CD4-positive, alpha-beta memory T cell (primary cell): Measurements from ENCODE around the gene WIF1. TPM values are rescaled to one million over a fixed set of nuclear protein-coding genes. Genes with fewer than 3 reads are reported as not detected.

Source experiments
- CTCF ChIA-PET: fragments of 350-600 bp; sonication (Branson Sonifier 250); formaldehyde crosslinking; loops from one replicate; lab custom pipeline; 2021; ENCODE audit warnings: inconsistent platforms; ENCODE audit not compliant: partially characterized antibody; lab: Charles Lee
- POLR2A ChIA-PET: fragments of 350-600 bp; sonication (Branson Sonifier 250); formaldehyde crosslinking; loops from one replicate; lab custom pipeline; 2021; ENCODE audit not compliant: partially characterized antibody; lab: Charles Lee
- DNase-seq, 5 donors: peaks; one replicate each; pipeline versions ENCODE4 v3.0.0 to v3.0.0-alpha.2; 2020 to 2022; ENCODE audit warnings: mixed read lengths in 1 of 5
- H3K27ac ChIP-seq: one replicate; pipeline ENCODE4 v1.7.0; 2013; ENCODE audit warnings: low read depth, low read length
- H3K27me3 ChIP-seq: 2 replicates; pipeline ENCODE4 v1.7.0; 2013; ENCODE audit warnings: mild to moderate bottlenecking, low read length, moderate library complexity; ENCODE audit not compliant: insufficient read depth
- H3K36me3 ChIP-seq: 2 replicates; pipeline ENCODE4 v1.7.0; 2013; ENCODE audit warnings: mild to moderate bottlenecking, low read length, moderate library complexity; ENCODE audit not compliant: insufficient read depth
- H3K4me1 ChIP-seq: 2 replicates; pipeline ENCODE4 v1.7.0; 2013; ENCODE audit warnings: mild to moderate bottlenecking, low read length, moderate library complexity; ENCODE audit not compliant: insufficient read depth
- H3K4me3 ChIP-seq, 2 donors: one replicate each; pipeline ENCODE4 v1.7.0; 2013; ENCODE audit warnings: low read length in 2 of 2, mild to moderate bottlenecking in 1 of 2
- H3K9me3 ChIP-seq, 2 donors: one replicate each; pipeline ENCODE4 v1.7.0; 2013; ENCODE audit warnings: low read length in 2 of 2, control low read depth in 1 of 2; ENCODE audit not compliant: control insufficient read depth in 1 of 2
- H3K27ac Mint-ChIP-seq, 7 donors: one replicate each; pipeline ENCODE4 v1.8.0; 2020 to 2021; ENCODE audit warnings: mixed read lengths in 7 of 7, mild to moderate bottlenecking in 6 of 7, inconsistent platforms in 3 of 7, moderate library complexity in 3 of 7
- H3K27me3 Mint-ChIP-seq, 2 donors: one replicate each; pipeline ENCODE4 v1.8.0; 2020 to 2021; ENCODE audit warnings: mixed read lengths in 2 of 2
- H3K36me3 Mint-ChIP-seq, 2 donors: one replicate each; pipeline ENCODE4 v1.8.0; 2020 to 2021; ENCODE audit warnings: mixed read lengths in 2 of 2, inconsistent platforms in 1 of 2, mild to moderate bottlenecking in 1 of 2
- H3K4me1 Mint-ChIP-seq, 4 donors: one replicate each; pipeline ENCODE4 v1.8.0; 2020 to 2021; ENCODE audit warnings: mixed read lengths in 4 of 4, mild to moderate bottlenecking in 1 of 4
- H3K4me3 Mint-ChIP-seq, 8 donors: one replicate each; pipeline ENCODE4 v1.8.0; 2020 to 2021; ENCODE audit warnings: mixed read lengths in 8 of 8, mild to moderate bottlenecking in 7 of 8, moderate library complexity in 6 of 8, inconsistent platforms in 3 of 8
- H3K9me3 Mint-ChIP-seq, 8 donors: one replicate each; pipeline ENCODE4 v1.8.0; 2020 to 2021; ENCODE audit warnings: mixed read lengths in 8 of 8, mild to moderate bottlenecking in 5 of 8, inconsistent platforms in 3 of 8, moderate library complexity in 1 of 8
- intact Hi-C: fragments of 100-400 bp; cut with micrococcal nuclease; formaldehyde crosslinking; loops from one replicate; pipeline ENCODE4 v1.15.1; 2023
- polyA plus RNA-seq, 2 donors: library from polyadenylated mRNA; unstranded; fragments of 300-500 nt; fragmentation: Illumina TruSeq; gene quantifications; one replicate each; pipeline ENCODE4 v1.2.3, GENCODE V29; 2021
- total RNA-seq, 2 experiments: library from RNA; stranded (reverse); gene quantifications; one replicate each; pipeline ENCODE4 v1.2.3, GENCODE V29; 2021

The WIF1 gene
- total RNA-seq (not detected), polyA plus RNA-seq (not detected)

GRCh38 chr12:65121049-65121955 is at the start of gene WIF1:
TSS of gene WIF1 (minus strand) at chr12:65121305. CDS start at chr12:65121191, 114 bp downstream.
- Mint-ChIP-seq H3K4me3 (peak within 1 kb of the TSS in 7 of 8 donors; percentile 53 to 73 (median 61)), H3K36me3 (no peaks in the 10 kb centered on the region), H3K27ac (no peak within 1 kb of the TSS), H3K9me3 (no peaks in the 10 kb centered on the region), H3K27me3 (peaks cover 26 to 27% of the 10 kb centered on the region in 2 donors), H3K4me1 (peaks cover 1 to 13% (median 5%) of the 10 kb centered on the region in 4 donors)
- Histone ChIP-seq H3K4me1 (peaks cover 7% of the 10 kb centered on the region), H3K27ac (no peak within 1 kb of the TSS), H3K27me3 (peaks cover 9% of the 10 kb centered on the region), H3K36me3 (no peaks in the 10 kb centered on the region), H3K4me3 (no peak within 1 kb of the TSS), H3K9me3 (no peaks in the 10 kb centered on the region)
- intact Hi-C loops = loop anchor here (5.0 kb wide), 1 partner anchor 229 kb away; no protein-coding TSS in a partner anchor
- POLR2A ChIA-PET = no interaction called here
- peak in 1 of 5 donors; percentile 2 for DNase-seq
- CTCF ChIA-PET = interaction anchor here (1.0 kb wide), 1 partner anchor 100 kb away, joined by 3 read pairs; no protein-coding TSS in a partner anchor

DNA sequence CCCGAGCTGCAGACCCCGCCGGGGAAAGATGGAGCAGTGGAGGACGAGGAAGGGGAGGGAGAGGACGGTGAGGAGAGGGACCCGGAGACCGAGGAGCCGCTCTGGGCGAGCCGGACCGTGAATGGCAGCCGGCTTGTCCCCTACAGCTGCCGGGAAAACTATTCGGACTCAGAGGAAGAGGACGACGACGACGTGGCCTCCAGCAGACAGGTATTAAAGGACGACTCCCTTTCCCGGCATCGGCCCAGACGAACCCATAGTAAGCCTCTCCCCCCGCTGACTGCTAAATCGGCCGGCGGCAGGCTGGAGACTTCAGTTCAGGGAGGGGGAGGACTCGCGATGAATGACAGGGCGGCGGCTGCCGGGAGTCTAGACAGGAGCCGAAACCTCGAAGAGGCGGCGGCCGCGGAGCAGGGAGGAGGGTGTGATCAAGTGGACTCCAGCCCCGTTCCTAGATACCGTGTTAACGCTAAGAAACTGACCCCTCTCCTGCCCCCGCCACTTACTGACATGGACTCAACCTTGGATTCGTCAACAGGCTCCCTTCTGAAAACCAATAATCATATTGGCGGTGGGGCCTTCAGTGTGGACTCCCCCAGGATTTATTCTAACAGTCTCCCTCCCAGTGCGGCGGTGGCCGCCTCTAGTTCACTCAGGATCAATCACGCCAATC is 49.2 kb upstream of the WIF1 start:
- no peaks in the 10 kb centered on the region for H3K9me3 Mint-ChIP-seq
- Histone ChIP-seq H3K27ac (peak overlapping the region; percentile 95), H3K9me3 (no peaks in the 10 kb centered on the region), H3K36me3 (no peaks in the 10 kb centered on the region), H3K4me3 (peak overlapping the region; percentile 71 to 89), H3K4me1 (peaks cover 54% of the 10 kb centered on the region), H3K27me3 (no peaks in the 10 kb centered on the region)
- intact Hi-C loops = loop anchor here (1.0 to 10.0 kb wide), 3 partner anchors 8 to 964 kb away; partner anchors contain the start of genes LLPH and XPOT
- H3K27ac Mint-ChIP-seq = peak overlapping the region; percentile 91 to 97 (median 93)
- peak; percentile 56 to 85 (median 60) for DNase-seq
- ChIA-PET POLR2A (interaction anchor here (0.6 to 3.1 kb wide), 9 partner anchors 8 to 1120 kb away, joined by 3 to 19 read pairs (median 4); no protein-coding TSS in a partner anchor), CTCF (interaction anchor here (1.1 to 1.7 kb wide), 3 partner anchors 10 to 39 kb away, joined by 3 to 4 read pairs (median 4); no protein-coding TSS in a partner anchor)
- no peaks in the 10 kb centered on the region for H3K27me3 Mint-ChIP-seq
- H3K4me3 Mint-ChIP-seq = peak overlapping the region; percentile 91 to 98 (median 92)
- H3K36me3 Mint-ChIP-seq = peaks cover 0 to 31% of the 10 kb centered on the region in 2 donors
- peaks cover 20 to 33% (median 27%) of the 10 kb centered on the region in 4 donors for H3K4me1 Mint-ChIP-seq

DNA sequence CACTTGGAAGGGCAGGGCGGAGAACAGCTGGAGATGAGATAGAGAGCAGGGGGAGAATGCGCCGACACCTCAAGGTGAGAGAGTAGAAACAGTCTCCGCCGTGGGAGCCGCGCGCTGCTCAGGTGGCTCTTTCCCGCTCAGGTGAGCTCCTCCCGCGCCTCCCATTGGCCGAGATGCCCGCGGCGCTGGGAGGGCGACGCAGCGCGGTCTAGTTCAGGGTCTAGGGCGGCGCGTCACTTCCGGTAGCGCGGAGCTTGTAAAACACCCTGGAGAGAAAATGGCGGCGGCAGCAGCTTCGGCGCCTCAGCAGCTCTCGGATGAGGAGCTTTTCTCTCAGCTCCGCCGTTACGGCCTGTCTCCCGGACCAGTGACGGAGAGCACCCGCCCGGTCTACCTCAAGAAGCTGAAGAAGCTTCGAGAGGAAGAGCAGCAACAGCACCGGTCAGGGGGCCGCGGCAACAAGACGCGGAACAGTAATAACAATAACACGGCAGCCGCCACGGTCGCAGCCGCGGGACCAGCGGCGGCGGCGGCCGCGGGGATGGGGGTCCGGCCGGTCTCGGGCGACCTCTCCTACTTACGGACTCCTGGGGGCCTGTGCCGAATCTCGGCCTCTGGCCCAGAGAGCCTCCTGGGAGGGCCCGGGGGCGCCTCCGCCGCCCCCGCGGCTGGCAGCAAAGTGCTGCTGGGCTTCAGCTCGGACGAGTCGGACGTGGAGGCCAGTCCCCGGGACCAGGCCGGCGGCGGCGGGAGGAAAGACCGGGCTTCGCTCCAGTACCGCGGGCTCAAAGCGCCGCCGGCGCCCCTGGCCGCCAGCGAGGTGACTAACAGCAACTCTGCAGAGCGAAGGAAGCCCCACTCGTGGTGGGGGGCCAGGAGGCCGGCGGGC is 48.5 kb upstream of the WIF1 start, which contains the start of gene LEMD3:
Gene LEMD3 (plus strand): TSS at position 264 of the 889 bp plus-strand sequence. CDS start 14 bp downstream, at position 278.
- Mint-ChIP-seq H3K27ac (peak within 1 kb of the TSS; percentile 97 to 100 (median 99)), H3K4me3 (peak within 1 kb of the TSS; percentile 98 to 100 (median 100)), H3K4me1 (peaks cover 20 to 33% (median 27%) of the 10 kb centered on the region in 4 donors), H3K27me3 (no peaks in the 10 kb centered on the region), H3K36me3 (peaks cover 0 to 31% of the 10 kb centered on the region in 2 donors), H3K9me3 (no peaks in the 10 kb centered on the region)
- Histone ChIP-seq H3K27me3 (no peaks in the 10 kb centered on the region), H3K9me3 (no peaks in the 10 kb centered on the region), H3K4me3 (peak within 1 kb of the TSS; percentile 71 to 89), H3K36me3 (no peaks in the 10 kb centered on the region), H3K4me1 (peaks cover 47% of the 10 kb centered on the region), H3K27ac (peak within 1 kb of the TSS; percentile 95)
- POLR2A ChIA-PET = interaction anchor here (0.6 to 3.1 kb wide), 22 partner anchors 9 to 1133 kb away, joined by 3 to 19 read pairs (median 4); partner anchors contain the start of genes HELB, LLPH, TMBIM4 and XPOT
- intact Hi-C loops = loop anchor here (1.0 to 10.0 kb wide), 6 partner anchors 9 to 1000 kb away; partner anchors contain the start of genes KICS2, LLPH, TMBIM4 and XPOT
- peak; percentile 94 to 96 (median 95) for DNase-seq
- CTCF ChIA-PET = interaction anchor here (0.7 to 1.7 kb wide), 8 partner anchors 11 to 1000 kb away, joined by 3 to 16 read pairs (median 4); no protein-coding TSS in a partner anchor

GRCh38 chr12:65168681-65169319 is 47.7 kb upstream of the WIF1 start:
- H3K4me3 Mint-ChIP-seq = peak overlapping the region; percentile 98 to 100 (median 100)
- no peaks in the 10 kb centered on the region for H3K36me3 ChIP-seq
- peaks cover 0 to 31% of the 10 kb centered on the region in 2 donors for H3K36me3 Mint-ChIP-seq
- CTCF ChIA-PET = interaction anchor here (0.7 to 1.7 kb wide), 9 partner anchors 10 to 1000 kb away, joined by 3 to 16 read pairs (median 4); no protein-coding TSS in a partner anchor
- peak overlapping the region; percentile 97 to 100 (median 99) for H3K27ac Mint-ChIP-seq
- POLR2A ChIA-PET = interaction anchor here (0.8 to 3.1 kb wide), 21 partner anchors 10 to 1133 kb away, joined by 3 to 19 read pairs (median 5); partner anchors contain the start of genes HELB, LLPH, TMBIM4 and XPOT
- H3K4me3 ChIP-seq = peak overlapping the region; percentile 71 to 89
- intact Hi-C loops = loop anchor here (1.0 kb wide), 3 partner anchors 12 to 1001 kb away; partner anchors contain the start of genes KICS2 and TMBIM4
- peaks cover under 1% of the 10 kb centered on the region in 2 donors for H3K27me3 Mint-ChIP-seq
- no peaks in the 10 kb centered on the region for H3K9me3 Mint-ChIP-seq
- peaks cover 39% of the 10 kb centered on the region for H3K4me1 ChIP-seq
- peak in 2 of 5 donors; percentile 35 to 41 for DNase-seq
- peak overlapping the region; percentile 95 for H3K27ac ChIP-seq
- H3K27me3 ChIP-seq = no peaks in the 10 kb centered on the region
- no peaks in the 10 kb centered on the region for H3K9me3 ChIP-seq
- peaks cover 19 to 33% (median 26%) of the 10 kb centered on the region in 4 donors for H3K4me1 Mint-ChIP-seq

DNA sequence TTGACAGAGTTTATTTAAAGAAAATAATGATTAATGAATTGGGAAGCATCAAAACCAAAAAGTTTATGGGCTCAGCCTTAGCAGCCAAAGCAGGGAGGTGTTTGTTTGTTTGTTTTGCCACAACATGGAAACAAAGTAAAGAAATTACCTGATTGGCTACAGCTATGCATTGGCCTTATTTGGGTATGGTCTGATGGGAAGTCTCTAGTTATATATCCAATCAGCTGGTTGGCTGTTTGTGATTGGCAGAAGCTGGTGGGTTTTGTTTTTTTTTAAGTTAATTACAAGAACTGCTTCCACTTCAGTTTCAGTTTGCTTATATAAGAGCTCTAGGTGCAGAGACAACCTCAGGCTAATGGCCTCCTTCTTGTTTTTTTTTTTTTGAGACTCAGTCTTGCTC is 43.7 kb upstream of the WIF1 start:
- H3K36me3 Mint-ChIP-seq = peaks cover 0 to 9% of the 10 kb centered on the region in 2 donors
- H3K27me3 Mint-ChIP-seq = peaks cover 16 to 18% of the 10 kb centered on the region in 2 donors
- peak overlapping the region in 1 of 7 donors; percentile 73 for H3K27ac Mint-ChIP-seq
- CTCF ChIA-PET = interaction anchor here (0.7 to 1.6 kb wide), 2 partner anchors 67 to 771 kb away, joined by 4 to 5 read pairs; no protein-coding TSS in a partner anchor
- POLR2A ChIA-PET = no interaction called here
- no peaks in the 10 kb centered on the region for H3K27me3 ChIP-seq
- H3K27ac ChIP-seq = no peak overlapping the region
- H3K9me3 Mint-ChIP-seq = no peaks in the 10 kb centered on the region
- H3K4me1 ChIP-seq = peaks cover 5% of the 10 kb centered on the region
- no peaks in the 10 kb centered on the region for H3K36me3 ChIP-seq
- no peaks in the 10 kb centered on the region for H3K9me3 ChIP-seq
- DNase-seq = no peak
- intact Hi-C loops = no loop called here
- H3K4me3 ChIP-seq = no peak overlapping the region
- H3K4me1 Mint-ChIP-seq = peaks cover 0 to 16% (median 4%) of the 10 kb centered on the region in 4 donors
- no peak overlapping the region for H3K4me3 Mint-ChIP-seq
